DOHH2 (cell line): ENCODE data around the gene AGPAT1.

Experiments
- H3F3A ChIP-seq: fragments of 200-600 bp; sonication (generic), shearing (Covaris generic); 2 replicates; pipeline ENCODE4 v1.6.0; 2016; ENCODE audit warnings: antibody characterized with exemption, mild to moderate bottlenecking; ENCODE audit not compliant: control insufficient read depth, insufficient read depth
- H3K27ac ChIP-seq: fragments of 200-600 bp; sonication (generic); 2 replicates; pipeline ENCODE4 v1.5.1; 2014; ENCODE audit warnings: low read depth, mild to moderate bottlenecking, low read length, moderate library complexity
- H3K27me3 ChIP-seq: fragments of 200-600 bp; sonication (generic); 2 replicates; pipeline ENCODE4 v1.6.1; 2014; ENCODE audit warnings: mild to moderate bottlenecking, low read length, mixed read lengths; ENCODE audit not compliant: control insufficient read depth
- H3K36me3 ChIP-seq: fragments of 200-600 bp; sonication (generic); 2 replicates; pipeline ENCODE4 v1.6.1; 2014; ENCODE audit warnings: mild to moderate bottlenecking, low read length, moderate library complexity, mixed read lengths; ENCODE audit not compliant: control insufficient read depth
- H3K4me1 ChIP-seq: fragments of 200-600 bp; sonication (generic); 2 replicates; pipeline ENCODE4 v1.6.1; 2014; ENCODE audit warnings: mild to moderate bottlenecking, low read length, mixed read lengths; ENCODE audit not compliant: control insufficient read depth
- H3K4me2 ChIP-seq: fragments of 200-600 bp; sonication (generic); 2 replicates; pipeline ENCODE4 v1.6.0; 2014; ENCODE audit warnings: mild to moderate bottlenecking, low read length, moderate library complexity
- H3K4me3 ChIP-seq: fragments of 200-600 bp; sonication (generic); 2 replicates; pipeline ENCODE4 v1.5.1; 2014; ENCODE audit warnings: mild to moderate bottlenecking, low read length, mixed read lengths
- H3K79me2 ChIP-seq: fragments of 200-600 bp; sonication (generic); 2 replicates; pipeline ENCODE4 v1.6.1; 2014; ENCODE audit warnings: mild to moderate bottlenecking, low read length, mixed read lengths; ENCODE audit not compliant: control insufficient read depth
- H3K9me2 ChIP-seq: fragments of 200-600 bp; sonication (generic); replicated peaks from 2 replicates; pipeline ENCODE4 v1.6.1; 2014; ENCODE audit warnings: mild to moderate bottlenecking, low read length, mixed read lengths; ENCODE audit not compliant: control insufficient read depth
- H3K9me3 ChIP-seq: fragments of 200-600 bp; sonication (generic); 2 replicates; pipeline ENCODE4 v1.6.1; 2014; ENCODE audit warnings: antibody characterized with exemption, low read length, mixed read lengths; ENCODE audit not compliant: control insufficient read depth, insufficient read depth
- H4K20me1 ChIP-seq: fragments of 200-600 bp; sonication (generic); 2 replicates; pipeline ENCODE4 v1.6.0; 2014; ENCODE audit warnings: low read depth, mild to moderate bottlenecking, antibody characterized with exemption, low read length, moderate library complexity; ENCODE audit not compliant: control insufficient read depth, insufficient read depth
- CTCF ChIP-seq: fragments of 200-600 bp; sonication (generic); IDR thresholded peaks from one replicate; pipeline ENCODE4 v1.5.1; 2014; ENCODE audit warnings: antibody characterized with exemption, mild to moderate bottlenecking, low read depth, low read length; ENCODE audit not compliant: poor library complexity, severe bottlenecking
- EZH2phosphoT487 ChIP-seq: fragments of 200-600 bp; sonication (generic); IDR thresholded peaks from 2 replicates; pipeline ENCODE4 v1.6.1; 2017; ENCODE audit warnings: borderline replicate concordance, mild to moderate bottlenecking, antibody characterized with exemption, low read length, moderate library complexity, mixed read lengths

The AGPAT1 gene

GRCh38 chr6:32170294-32170693, 5.6 kb downstream of the AGPAT1 start:
- TF ChIP-seq EZH2phosphoT487, result no peak
- Histone ChIP-seq H3F3A (peaks cover 4% of the 10 kb centered on the region; the same call in 1 of the 2 replicates), H3K27me3 (no peaks in the 10 kb centered on the region), H3K9me2 (no peaks in the 10 kb centered on the region), H4K20me1 (no peaks in the 10 kb centered on the region), H3K4me3 (no peak overlapping the region), H3K4me2 (no peak overlapping the region), H3K27ac (no peak overlapping the region), H3K79me2 (peaks cover 15% of the 10 kb centered on the region), H3K9me3 (no peaks in the 10 kb centered on the region), H3K4me1 (peaks cover 33% of the 10 kb centered on the region), H3K36me3 (peaks cover 42% of the 10 kb centered on the region)

- Histone ChIP-seq H3K9me3 (no peaks in the 10 kb centered on the region), H3K79me2 (peaks cover 4% of the 10 kb centered on the region; the same call in 1 of the 2 replicates), H3K4me1 (peaks cover 22% of the 10 kb centered on the region), H3K36me3 (peaks cover 42% of the 10 kb centered on the region), H3K4me3 (no peak overlapping the region), H3K27ac (no peak overlapping the region), H3K4me2 (no peak overlapping the region), H3K27me3 (no peaks in the 10 kb centered on the region), H4K20me1 (no peaks in the 10 kb centered on the region), H3K9me2 (no peaks in the 10 kb centered on the region), H3F3A (peaks cover 4% of the 10 kb centered on the region; the same call in 1 of the 2 replicates)
- no peak for TF ChIP-seq CTCF
Observed at GRCh38 chr6:32168807-32169591, 6.9 kb downstream of the AGPAT1 start.

GRCh38 chr6:32168350-32168749, 7.5 kb downstream of the AGPAT1 start:
- H3F3A ChIP-seq, result peaks cover 4% of the 10 kb centered on the region; the same call in 1 of the 2 replicates
- H3K79me2 ChIP-seq, result peaks cover 4% of the 10 kb centered on the region; the same call in 1 of the 2 replicates
- H3K27me3 ChIP-seq, result no peaks in the 10 kb centered on the region
- no peaks in the 10 kb centered on the region for H3K9me3 ChIP-seq
- no peak for TF ChIP-seq EZH2phosphoT487
- no peaks in the 10 kb centered on the region for H3K9me2 ChIP-seq
- H3K36me3 ChIP-seq, result peaks cover 42% of the 10 kb centered on the region
- peaks cover 17% of the 10 kb centered on the region for H3K4me1 ChIP-seq
- no peak overlapping the region for H3K4me3 ChIP-seq
- no peak overlapping the region for H3K27ac ChIP-seq
- H3K4me2 ChIP-seq, result no peak overlapping the region
- no peaks in the 10 kb centered on the region for H4K20me1 ChIP-seq

- TF ChIP-seq CTCF (no peak), EZH2phosphoT487 (no peak)
- peaks cover 44% of the 10 kb centered on the region for H3K36me3 ChIP-seq
- H3K9me3 ChIP-seq, result no peaks in the 10 kb centered on the region
- H3K79me2 ChIP-seq, result no peaks in the 10 kb centered on the region
- no peak overlapping the region for H3K27ac ChIP-seq
- no peaks in the 10 kb centered on the region for H3K27me3 ChIP-seq
- H3K4me3 ChIP-seq, result no peak overlapping the region
- H3K9me2 ChIP-seq, result no peaks in the 10 kb centered on the region
- no peak overlapping the region for H3K4me2 ChIP-seq
- peaks cover 12% of the 10 kb centered on the region for H3K4me1 ChIP-seq
- peaks cover 4% of the 10 kb centered on the region; the same call in 1 of the 2 replicates for H3F3A ChIP-seq
- H4K20me1 ChIP-seq, result no peaks in the 10 kb centered on the region
Observed at GRCh38 chr6:32167761-32168262, 8.1 kb downstream of the AGPAT1 start.
